GM21737 (cell line): ENCODE data around the gene CD48.
"Not testable (repeated sequence)": the region's sequence is repeated elsewhere in the genome, so short reads cannot be mapped to it uniquely, and the experiment has no call there.

Experiments
- ATAC-seq: cut with Tn5 transposase; IDR thresholded peaks from one replicate; pipeline ENCODE4 v1.9.1; 2021; ENCODE audit warnings: mild to moderate bottlenecking, moderate library complexity; ENCODE audit not compliant: unreplicated experiment

CD48 gene

DNA sequence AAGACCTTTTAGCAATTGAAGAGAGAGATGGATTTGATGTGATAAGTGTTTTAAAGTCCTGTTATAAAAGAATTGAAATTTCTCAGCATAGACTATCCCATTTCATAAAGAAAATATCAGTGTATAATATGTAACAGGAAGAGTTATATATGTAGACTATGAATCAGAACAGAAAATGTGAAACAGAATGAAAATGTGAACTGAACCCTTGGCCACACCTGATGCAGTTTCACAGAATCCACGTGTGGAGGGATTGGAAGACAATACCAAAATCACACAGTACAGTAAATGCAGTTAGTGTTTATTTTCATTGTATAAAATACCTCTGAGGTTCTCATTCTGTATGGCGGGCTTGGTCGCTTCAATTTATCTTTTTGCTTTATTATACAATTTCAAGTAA is 54.9 kb downstream of the CD48 start:
- ATAC-seq: no peak

DNA sequence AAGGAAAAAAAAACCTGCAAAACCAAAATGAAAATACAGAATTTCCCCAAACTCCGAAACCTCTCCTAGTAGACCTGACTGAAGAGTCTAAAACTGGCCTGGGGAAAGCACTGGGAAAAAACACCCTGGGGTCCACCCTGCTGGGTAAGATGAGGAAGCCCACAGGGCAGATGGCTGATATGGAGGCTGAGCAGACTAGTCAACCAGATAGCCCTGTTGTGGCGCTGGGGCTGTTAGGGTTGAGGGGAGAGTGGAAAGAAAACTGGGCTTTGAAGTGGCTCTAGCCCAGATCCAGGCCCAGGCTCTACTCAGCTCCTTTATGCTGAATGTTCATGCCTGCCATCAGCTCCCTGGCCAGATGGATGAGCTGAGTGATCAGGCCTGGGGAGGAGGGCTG is 58.0 kb downstream of the CD48 start:
- no peak for ATAC-seq

DNA sequence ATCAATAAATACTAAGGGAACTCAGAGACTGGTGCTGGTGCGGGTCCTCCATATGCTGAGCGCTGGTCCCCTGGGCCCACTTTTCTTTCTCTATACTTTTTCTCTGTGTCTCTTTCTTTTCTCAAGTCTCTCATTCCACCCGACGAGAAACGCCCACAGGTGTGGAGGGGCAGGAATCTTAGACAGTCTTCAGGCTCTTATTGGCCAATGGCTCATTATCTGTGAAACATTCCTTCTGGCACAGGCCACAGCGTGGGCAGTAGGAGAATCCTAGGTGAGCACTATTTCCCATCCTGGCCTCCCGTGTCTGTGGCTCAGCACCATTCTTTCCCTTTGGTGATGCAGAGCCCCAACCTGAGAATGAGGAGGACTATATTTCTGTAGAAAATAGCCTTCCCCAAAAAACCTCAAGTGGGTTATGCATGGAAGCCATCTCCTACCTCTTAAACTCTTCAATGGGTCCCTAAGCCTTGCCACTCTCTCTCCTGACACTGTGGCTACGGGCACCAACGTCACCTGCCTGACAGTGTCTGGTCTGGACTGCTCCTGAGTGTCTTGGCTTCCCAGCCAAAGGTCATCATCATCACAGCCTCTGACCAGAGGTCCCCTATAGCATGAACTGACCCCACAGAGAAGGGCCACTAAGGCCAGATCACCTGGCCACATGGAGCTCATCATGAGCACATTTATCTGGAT is 58.5 kb downstream of the CD48 start:
- ATAC-seq: no peak

DNA sequence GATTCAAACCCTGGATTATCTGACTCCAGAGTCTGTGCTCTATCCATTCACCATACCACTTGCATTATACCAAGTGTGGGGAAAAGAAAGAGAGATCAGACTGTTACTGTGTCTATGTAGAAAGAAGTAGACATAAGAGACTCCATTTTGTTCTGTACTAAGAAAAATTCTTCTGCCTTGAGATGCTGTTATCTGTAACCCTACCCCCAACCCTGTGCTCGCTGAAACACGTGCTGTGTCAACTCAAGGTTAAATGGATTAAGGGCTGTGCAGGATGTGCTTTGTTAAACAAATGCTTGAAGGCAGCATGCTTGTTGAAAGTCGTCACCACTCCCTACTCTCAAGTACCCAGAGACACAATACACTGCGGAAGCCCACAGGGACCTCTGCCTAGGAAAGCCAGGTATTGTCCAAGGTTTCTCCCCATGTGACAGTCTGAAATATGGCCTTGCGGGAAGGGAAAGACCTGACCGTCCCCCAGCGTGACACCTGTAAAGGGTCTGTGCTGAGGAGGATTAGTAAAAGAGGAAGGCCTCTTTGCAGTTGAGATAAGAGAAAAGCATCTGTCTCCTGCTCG is 59.5 kb downstream of the CD48 start:
- not testable (repeated sequence) for ATAC-seq

DNA sequence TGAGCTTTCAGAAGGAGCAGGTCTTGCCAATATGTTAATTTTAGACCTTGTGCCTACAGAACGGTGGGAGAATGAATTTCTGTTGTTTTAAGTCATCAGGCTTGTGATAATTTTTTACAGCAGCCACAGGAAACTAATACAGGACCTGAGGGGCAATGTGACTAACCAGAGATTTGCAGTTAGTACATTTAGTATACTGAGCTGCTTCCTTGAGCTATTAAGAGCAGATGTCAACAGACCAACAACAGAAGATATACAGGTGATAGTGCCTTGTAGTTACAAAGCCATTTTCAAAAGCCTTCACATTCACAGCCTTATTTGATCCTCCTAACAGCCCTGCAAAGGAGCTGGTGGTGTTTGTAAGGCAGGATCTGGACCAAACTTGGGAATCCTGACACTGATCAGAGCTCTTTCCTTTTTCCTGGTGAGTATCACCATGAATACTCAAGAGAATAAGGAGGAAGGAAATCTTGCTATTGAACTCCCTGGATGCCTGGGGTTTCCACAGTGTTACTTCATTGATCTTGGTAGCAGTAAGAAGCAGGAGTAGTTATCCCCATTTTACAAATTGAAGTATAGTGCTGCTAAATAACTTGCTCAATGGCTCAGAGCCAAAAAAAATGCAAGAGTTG is 60.1 kb downstream of the CD48 start:
- ATAC-seq: no peak

DNA sequence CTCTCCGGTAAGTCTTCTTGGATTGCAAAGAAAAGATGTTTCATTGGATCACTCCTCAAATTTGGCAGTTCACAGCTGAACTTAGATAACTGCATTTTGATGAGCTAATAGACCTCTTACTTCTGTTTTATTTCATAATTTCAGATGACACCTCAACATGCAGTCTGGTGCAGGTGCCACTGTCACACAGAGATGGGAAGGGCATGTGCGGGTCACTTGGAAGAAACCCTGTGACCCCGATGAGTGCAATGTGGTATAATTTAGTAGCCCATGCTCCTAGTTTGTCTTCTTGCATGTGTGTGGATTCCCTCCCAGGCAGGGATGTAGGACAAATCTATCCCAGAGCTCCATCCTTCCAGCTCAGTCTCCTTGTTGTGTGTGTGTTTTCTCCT is 64.3 kb downstream of the CD48 start:
- ATAC-seq: peak; percentile 3

DNA sequence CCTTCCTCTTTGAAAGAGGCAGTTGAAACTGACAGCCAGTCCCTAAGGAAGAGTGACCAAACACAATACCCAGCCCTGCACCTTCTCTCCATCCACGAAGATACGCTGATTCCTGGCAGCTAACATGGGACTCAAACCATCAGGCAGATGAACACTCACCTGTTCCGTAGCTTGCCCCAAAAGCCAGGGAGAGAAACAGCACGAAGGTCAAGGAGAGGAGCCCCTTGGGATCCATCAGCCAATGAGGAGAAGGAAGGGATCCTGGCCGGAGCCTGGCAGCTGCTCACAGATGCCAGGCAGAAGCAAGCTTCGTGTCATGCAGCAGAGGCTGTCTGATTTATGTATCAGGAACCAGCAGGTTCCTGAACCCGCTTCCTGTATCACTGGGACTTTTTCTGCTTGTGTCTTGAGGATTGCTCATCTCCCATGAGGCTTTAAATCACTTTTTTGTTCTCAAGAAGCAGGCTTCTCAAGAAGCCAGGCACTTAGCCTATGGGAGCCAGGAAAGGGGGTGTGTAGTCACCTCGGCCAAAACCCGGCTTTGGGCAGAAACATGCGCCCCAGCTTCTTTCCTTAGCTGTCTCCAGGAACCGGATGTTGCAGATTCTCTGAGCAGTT is 64.8 kb downstream of the CD48 start, which contains the start of gene SLAMF1:
Gene SLAMF1 (minus strand): TSS at position 334 of the 618 bp plus-strand sequence. CDS start 99 bp downstream, at position 235.
- peak; percentile 42 for ATAC-seq

DNA sequence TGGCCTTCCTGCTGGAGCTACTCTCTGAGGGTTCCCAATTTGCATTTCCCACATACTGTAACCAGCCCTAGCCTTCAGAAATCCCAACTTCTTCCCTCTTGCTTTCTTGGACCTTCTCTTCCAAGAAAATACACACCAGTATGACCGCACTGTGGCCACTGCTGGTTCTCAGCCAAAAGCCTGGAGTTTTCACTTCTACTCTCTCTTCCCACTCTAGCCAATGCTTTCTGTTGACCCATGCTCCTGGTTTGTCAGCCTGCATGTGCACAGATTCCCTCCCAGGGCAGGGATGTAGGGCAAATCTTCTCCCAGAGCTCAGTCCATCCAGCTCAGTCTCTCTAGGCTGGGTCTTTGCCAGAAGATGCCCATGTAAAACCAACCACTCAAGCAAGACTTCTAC is 65.4 kb downstream of the CD48 start:
- no peak for ATAC-seq

DNA sequence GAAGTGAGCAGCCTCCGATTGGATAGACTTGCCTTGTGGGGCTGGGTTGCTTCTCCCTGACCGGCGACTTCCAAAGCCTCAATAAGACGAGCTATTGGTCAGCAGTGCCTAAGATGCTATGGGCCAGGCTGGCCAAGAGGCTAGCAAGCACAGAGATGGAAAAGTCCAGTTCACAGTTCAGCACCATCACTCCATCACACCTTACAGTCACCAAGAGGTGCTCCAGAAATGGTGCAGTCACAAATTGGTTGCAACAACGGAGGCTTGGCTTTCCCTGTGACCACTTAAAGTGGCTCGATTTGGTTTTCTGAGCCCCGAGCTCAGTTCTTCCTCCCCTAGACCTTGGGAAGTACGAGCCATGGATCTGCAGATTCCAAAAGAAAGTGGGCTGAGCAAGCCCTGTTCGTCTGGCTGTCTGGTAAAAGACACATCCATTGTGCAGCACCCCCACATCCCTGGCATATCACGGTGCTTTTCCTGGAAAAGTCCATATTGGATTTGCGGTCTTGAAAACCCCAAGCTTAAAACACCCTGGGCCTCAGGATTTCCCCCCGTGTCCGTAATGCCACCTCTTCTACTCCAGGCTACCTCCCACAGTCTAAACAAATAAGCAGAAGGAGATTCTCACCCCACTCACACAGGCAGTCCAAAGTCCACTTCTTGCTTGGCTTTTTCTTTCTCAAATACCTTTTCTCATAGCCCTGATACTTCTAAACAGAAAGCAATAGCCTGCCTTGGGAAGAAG is 66.1 kb downstream of the CD48 start:
- no peak for ATAC-seq

DNA sequence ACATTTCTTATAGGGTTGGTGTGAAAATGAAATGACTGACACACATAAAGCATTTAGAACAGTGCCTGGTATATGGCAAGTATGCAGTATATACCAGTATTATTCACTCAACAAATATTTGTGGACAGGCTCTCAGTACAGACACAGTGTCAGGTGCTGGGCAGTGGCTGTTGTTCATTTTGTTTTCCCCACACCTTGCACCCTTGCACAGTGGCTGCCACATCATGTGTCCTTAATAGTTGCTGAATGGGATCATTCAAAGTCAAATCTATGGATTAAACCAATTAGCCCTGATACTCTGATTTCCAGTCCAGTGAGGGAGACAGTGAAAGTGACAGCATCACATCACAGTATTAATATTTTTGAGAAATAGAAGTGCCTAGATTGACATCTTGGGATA is 67.2 kb downstream of the CD48 start:
- no peak for ATAC-seq

DNA sequence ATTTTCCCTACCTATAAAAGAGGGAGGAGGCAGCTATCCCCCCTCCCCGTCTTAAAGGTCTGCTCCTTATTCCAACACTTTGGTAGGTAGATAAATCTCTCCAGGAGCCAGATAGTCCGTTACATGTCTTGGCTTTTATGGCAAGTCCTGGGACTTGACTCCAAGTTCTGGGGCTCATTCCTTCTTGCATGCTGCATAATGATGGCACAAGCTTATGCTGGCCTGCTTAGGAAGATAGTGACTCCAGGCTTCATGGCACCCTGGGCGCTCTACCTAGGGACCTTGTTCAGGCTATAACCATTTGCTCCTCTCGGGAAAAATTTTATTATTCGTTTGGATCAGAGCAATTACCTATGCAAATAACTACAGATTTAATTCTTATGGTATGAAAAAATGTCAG is 68.5 kb downstream of the CD48 start:
- ATAC-seq: no peak

DNA sequence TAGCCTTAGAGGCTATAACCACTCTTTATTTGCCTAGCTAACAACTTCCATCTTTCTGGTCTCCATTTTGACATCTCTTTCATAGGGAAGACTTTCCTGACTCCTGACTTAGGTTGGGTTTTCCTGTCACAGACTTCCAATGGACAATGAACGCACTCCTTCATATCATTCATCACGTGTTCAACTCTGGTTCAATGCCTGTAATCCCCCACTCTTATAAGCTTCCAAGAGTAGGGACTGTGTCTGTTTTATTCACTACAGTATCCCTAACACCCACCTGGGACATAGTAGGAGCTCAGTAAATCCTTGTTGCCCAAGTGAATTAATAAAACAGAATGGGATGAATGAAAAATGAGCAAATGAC is 69.4 kb downstream of the CD48 start:
- ATAC-seq: no peak

DNA sequence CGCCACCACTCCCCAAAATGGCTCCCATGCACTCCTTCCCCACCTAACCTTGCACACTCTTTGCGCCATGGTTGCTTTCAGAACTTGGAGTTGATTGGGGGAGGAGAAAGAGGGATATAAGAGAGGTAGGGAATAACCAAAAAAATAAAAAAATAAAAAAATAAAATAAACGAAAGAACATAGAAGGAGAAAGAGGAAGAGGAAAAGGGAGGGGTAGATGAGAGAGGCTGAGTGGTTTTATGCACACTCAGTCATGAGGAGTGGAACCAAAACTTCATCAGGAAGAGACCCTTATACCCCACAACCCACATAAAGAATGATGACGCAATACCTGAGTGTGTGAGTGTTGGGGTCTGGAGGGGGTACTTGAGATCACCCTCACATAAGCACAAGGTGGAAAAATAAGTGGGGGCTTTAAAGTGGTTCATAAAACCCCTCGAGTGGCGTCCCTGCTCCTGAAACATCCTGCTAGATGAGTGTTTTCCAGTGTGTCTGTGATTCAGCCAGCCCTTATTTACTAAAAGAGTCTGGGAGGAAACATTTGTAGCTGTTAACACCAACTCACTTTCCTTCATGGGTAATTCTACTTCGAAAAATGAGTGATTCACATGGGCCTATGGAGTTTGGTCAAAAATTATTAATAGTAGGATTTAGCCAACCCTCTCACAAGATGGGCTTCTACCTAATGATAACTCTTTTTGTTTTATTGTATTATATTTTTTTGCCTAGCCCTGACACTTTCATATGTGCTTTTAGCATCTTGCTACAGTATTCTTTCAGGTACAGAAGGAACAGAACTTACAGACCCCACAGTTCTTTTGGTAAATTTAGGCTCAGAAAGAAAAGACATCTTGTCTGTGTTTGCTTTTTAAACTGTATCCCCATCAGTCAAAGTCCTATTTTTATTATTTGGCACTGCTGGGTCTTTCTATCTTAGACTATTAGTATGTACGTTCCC is 70.0 kb downstream of the CD48 start:
- no peak for ATAC-seq

DNA sequence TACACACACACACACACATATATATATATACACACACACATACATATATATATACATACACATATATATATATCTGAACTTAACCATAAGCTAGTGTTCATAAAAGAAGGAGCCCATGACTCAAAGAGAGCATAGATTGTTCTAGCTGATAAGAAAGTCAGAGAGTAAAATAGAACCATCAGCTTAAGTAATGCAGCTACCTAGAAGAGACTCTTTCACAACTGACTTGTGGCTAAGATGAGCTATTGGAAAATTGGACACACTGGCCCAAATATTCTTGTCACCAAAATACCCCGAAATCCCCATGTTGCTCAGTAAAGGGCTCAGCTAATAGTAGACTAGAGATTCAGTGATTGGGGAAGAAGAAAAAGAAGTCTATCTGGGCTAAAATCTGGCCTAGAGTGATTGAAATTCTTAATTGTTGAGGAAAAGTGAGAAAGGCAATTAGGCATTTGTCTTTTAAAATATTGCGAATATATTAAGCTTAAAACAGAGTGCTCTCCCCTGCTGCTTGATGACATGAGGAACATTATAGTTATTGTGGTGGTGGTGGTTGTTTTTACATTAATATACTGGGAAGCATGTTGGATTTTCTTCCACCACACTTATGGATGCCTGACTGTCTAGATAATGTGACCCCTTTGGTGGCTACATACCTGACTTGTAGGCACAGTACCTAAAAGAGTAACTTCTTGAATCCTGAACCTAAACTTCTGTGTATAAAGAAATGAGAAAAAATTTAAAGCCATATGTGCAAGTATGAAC is 71.1 kb downstream of the CD48 start:
- ATAC-seq: no peak

DNA sequence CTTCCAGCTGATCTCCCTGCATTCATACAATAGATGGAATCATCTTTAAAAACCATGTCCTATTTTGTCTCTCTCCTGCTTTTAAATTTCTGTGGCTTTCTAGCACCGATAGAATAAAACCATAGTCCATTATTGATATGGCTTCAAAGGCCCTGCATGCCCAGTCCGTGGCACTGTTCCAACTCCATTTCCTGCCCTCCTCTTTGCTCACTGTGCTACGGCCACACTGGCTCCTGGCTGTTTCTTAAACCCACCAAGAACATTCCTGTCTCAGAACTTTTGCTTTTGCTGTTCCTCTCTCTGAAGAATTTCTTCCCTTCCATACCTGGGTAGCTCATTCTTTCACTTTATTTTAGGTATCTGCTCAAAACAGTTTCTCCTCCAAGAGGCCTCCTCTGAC is 72.0 kb downstream of the CD48 start:
- no peak for ATAC-seq

DNA sequence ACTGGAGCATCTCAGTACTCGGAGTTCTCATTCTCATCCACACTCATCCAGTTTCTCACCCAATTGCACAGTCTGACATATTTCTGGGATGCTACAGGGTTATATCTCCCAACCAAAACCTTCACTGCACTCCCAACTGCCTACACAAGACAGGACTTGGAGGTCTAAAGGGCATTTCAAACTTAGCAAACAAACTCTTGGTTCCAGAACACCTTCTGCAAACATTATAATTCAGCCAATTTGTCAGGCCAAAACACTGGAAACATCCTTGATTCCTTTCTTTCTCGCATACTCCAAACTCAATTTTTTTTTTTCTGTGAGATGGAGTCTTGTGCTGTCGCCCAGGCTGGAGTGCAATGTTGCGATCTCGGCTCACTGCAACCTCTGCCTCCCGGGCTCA is 72.7 kb downstream of the CD48 start:
- no peak for ATAC-seq

DNA sequence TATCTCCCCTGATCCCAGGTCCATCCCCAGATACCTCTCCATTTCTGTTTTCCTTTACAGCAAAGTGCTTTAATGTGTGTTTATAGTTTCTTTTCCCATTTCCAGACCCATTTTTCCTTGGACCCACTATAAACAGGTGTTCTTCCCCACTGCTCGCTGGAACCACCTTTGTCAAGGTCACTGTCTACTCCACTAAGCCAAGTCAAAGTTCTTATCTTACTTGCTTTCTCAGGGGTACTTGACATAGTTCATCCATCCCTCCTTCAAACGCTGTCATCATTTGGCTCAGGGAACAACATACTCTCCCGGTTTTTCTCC is 73.1 kb downstream of the CD48 start:
- ATAC-seq: no peak

DNA sequence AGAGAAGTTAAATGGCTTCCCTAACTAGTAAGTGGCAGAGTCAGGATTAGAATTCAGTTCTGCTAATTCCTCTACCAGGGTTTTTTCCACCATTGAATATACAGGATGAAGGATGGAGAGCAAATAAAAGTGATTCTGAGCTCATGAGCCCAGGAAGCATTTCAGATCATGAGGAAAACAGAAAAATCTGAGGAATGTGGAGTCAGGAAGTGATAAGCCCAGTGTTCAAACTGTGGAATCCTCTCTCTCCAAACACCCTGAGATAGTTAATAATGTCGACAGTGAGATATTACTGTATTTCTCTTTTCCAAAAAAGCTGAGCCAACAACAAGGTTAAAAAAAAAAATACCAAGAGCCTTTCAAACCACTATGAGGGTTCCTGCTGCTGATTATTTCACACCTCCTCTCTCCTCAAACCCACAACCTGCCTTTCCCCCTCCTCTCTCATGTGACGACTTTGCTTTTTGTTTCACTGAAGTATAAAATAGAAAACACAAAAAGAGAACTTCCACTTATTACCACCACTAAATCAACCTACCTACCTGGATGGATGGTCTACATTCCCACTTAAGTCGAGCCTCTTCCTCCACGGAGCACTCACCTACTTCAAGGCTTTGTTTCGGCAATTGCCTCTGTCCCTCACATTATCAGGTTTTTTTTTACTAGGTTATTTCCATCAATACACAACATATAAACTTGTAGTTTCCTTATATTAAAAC is 73.6 kb downstream of the CD48 start:
- ATAC-seq: no peak

DNA sequence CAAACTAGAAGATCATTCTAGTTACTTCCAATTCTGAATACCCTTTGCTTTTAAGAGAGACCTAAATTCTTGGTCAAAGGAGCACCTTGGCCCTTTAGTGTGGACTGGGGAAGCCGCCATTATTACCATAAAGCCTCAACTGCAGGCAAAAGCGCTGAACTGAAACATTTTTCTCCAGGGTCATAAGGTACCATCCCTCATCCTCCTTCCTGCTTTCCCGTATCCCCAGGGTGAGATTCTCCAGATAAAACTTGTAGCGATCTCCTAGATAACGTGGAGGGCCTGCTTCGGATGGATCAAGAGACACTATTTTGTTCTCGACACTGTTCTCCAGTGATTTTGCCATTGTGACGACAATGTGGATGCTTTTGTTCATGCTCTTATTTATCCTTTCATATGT is 74.6 kb downstream of the CD48 start:
- ATAC-seq: no peak
